Panc1 (cell line): ENCODE results near the gene NKAIN2. TPM values are rescaled to one million over a fixed set of nuclear protein-coding genes. Genes with fewer than 3 reads are reported as not detected.

Source experiments
- ATAC-seq: fragments of 200-7000 bp; cut with Tn5 transposase; 2 replicates; pipeline ENCODE4 v1.9.1; 2020; ENCODE audit warnings: mild to moderate bottlenecking, moderate library complexity
- BruUV-seq: library from RNA; stranded (reverse); fragments of 400-500 nt; replicated peaks from 2 replicates; lab custom pipeline; 2021; lab: Mats Ljungman, UMichigan
- CTCF ChIA-PET: fragments of 300-600 bp; sonication (Branson Sonifier 250); formaldehyde crosslinking; loops from one replicate; lab custom pipeline; 2022; ENCODE audit warnings: antibody characterized with exemption; lab: Charles Lee
- POLR2A ChIA-PET: fragments of 300-600 bp; sonication (Branson Sonifier 250); formaldehyde crosslinking; loops from one replicate; lab custom pipeline; 2022; ENCODE audit warnings: antibody characterized with exemption; lab: Charles Lee
- DNase-seq: peaks from one replicate; pipeline ENCODE4 v3.0.0-alpha.2; 2010; ENCODE audit warnings: low read depth, low spot score
- H3K27ac ChIP-seq: 2 replicates; pipeline ENCODE4 v1.5.1; 2011; ENCODE audit warnings: mild to moderate bottlenecking, low read length, inconsistent platforms
- H3K27me3 ChIP-seq: fragments of 200-500 bp; sonication (Bioruptor generic); 2 replicates; pipeline ENCODE4 v1.6.0; 2014; ENCODE audit warnings: low read length, inconsistent platforms; ENCODE audit not compliant: control insufficient read depth, insufficient read depth
- H3K36me3 ChIP-seq: fragments of 200-500 bp; sonication (Bioruptor generic); 2 replicates; pipeline ENCODE4 v1.5.1; 2014; ENCODE audit warnings: inconsistent platforms, mild to moderate bottlenecking, low read length, moderate library complexity; ENCODE audit not compliant: control insufficient read depth, insufficient read depth
- H3K4me1 ChIP-seq: 2 replicates; pipeline ENCODE4 v1.5.1; 2011; ENCODE audit warnings: inconsistent platforms, mild to moderate bottlenecking, low read length, moderate library complexity; ENCODE audit not compliant: control insufficient read depth, insufficient read depth
- H3K4me3 ChIP-seq, 2 experiments: 2 replicates each; pipeline ENCODE4 v1.5.1; 2011 to 2012; ENCODE audit warnings: low read depth in 2 of 2, low read length in 2 of 2, mild to moderate bottlenecking in 2 of 2, inconsistent platforms in 1 of 2, moderate library complexity in 1 of 2
- H3K9me3 ChIP-seq: fragments of 200-500 bp; sonication (Bioruptor generic); 2 replicates; pipeline ENCODE4 v1.5.1; 2014; ENCODE audit warnings: low read depth, mild to moderate bottlenecking, inconsistent platforms, low read length, moderate library complexity; ENCODE audit not compliant: control insufficient read depth, insufficient read depth
- CTCF ChIP-seq: fragments of 450-650 bp; IDR thresholded peaks from 2 replicates; pipeline ENCODE4 v1.5.1; 2017; ENCODE audit warnings: mild to moderate bottlenecking
- POLR2AphosphoS5 ChIP-seq: IDR thresholded peaks from 2 replicates; pipeline ENCODE4 v1.6.1; 2012; ENCODE audit warnings: mild to moderate bottlenecking, low read depth, low read length, moderate library complexity
- REST ChIP-seq, 2 experiments: IDR thresholded peaks; 2 replicates each; pipeline ENCODE4 v1.6.1; 2011 to 2012; ENCODE audit warnings: low read depth in 2 of 2, control low read depth in 1 of 2, low read length in 1 of 2, mild to moderate bottlenecking in 1 of 2, moderate library complexity in 1 of 2; ENCODE audit not compliant: insufficient read depth in 1 of 2
- SIN3A ChIP-seq: IDR thresholded peaks from 2 replicates; pipeline ENCODE4 v1.6.1; 2012; ENCODE audit warnings: low read depth, mild to moderate bottlenecking, low read length, moderate library complexity, borderline replicate concordance; ENCODE audit not compliant: insufficient read depth
- TCF7L2 ChIP-seq: IDR thresholded peaks from 2 replicates; pipeline ENCODE4 v1.6.1; 2011; ENCODE audit warnings: mild to moderate bottlenecking, low read depth, low read length, inconsistent platforms
- in situ Hi-C: cut with HindIII; loops from 2 replicates; pipeline ENCODE4 v1.10.0; 2016; ENCODE audit warnings: low sequenced_read_pairs, low pct_unique_long_range_greater_than_20kb
- intact Hi-C: fragments of 100-400 bp; cut with micrococcal nuclease; formaldehyde crosslinking; loops from one replicate; pipeline ENCODE4 v1.10.0; 2022; ENCODE audit not compliant: unreplicated experiment
- total RNA-seq: library from RNA; stranded (reverse); gene quantifications from one replicate; pipeline ENCODE4 v1.2.1, GENCODE V29; 2021; ENCODE audit not compliant: unreplicated experiment

The NKAIN2 gene
- total RNA-seq, 1 experiment from 2014 or later = 2.6 TPM

- TF ChIP-seq POLR2AphosphoS5 = no peak
- TF ChIP-seq REST (IDR thresholded peaks at IDR 0.05; ENCODE audit: insufficient read depth in 1 of 2, low read depth in 2 of 2, low read length in 1 of 2) = no peak
- TF ChIP-seq SIN3A = no peak
- no peak for TF ChIP-seq TCF7L2
- TF ChIP-seq CTCF = no peak
- Histone ChIP-seq H3K27me3 (no peaks in the 10 kb centered on the region; the same call in 1 of the 2 replicates), H3K4me1 (no peaks in the 10 kb centered on the region), H3K27ac (no peak overlapping the region), H3K36me3 (no peaks in the 10 kb centered on the region), H3K4me3 (no peak overlapping the region), H3K9me3 (no peaks in the 10 kb centered on the region)
- ATAC-seq = no peak
- intact Hi-C loops (no loop called here), in situ Hi-C loops (no loop called here)
- POLR2A ChIA-PET = no interaction called here
- CTCF ChIA-PET = no interaction called here
- BruUV-seq = no TSS peak
- DNase-seq = no peak
Observed at GRCh38 chr6:124866040-124866439, 1062.4 kb downstream of the NKAIN2 start.

GRCh38 chr6:124867121-124867520, 1063.5 kb downstream of the NKAIN2 start:
- in situ Hi-C loops (no loop called here), intact Hi-C loops (no loop called here)
- DNase-seq (no peak), ATAC-seq (no peak)
- no TSS peak for BruUV-seq
- Histone ChIP-seq H3K27ac (no peak overlapping the region), H3K9me3 (no peaks in the 10 kb centered on the region), H3K27me3 (no peaks in the 10 kb centered on the region; the same call in 1 of the 2 replicates), H3K4me1 (no peaks in the 10 kb centered on the region), H3K36me3 (no peaks in the 10 kb centered on the region), H3K4me3 (no peak overlapping the region)
- CTCF ChIA-PET = no interaction called here
- no peak for TF ChIP-seq TCF7L2
- no peak for TF ChIP-seq CTCF
- no peak for TF ChIP-seq REST (IDR thresholded peaks at IDR 0.05; ENCODE audit: insufficient read depth in 1 of 2, low read depth in 2 of 2, low read length in 1 of 2)
- TF ChIP-seq POLR2AphosphoS5 = no peak
- TF ChIP-seq SIN3A = no peak
- POLR2A ChIA-PET = no interaction called here
